Activated T-helper 1 cell treated with Interleukin-2 at 50 U/mL for 16 hours (primary cell): ENCODE results near the gene POLR3C.
"Not testable (repeated sequence)": the region's sequence is repeated elsewhere in the genome, so short reads cannot be mapped to it uniquely, and the experiment has no call there.

ENCODE experiments used
- DNase-seq: peaks from one replicate; pipeline ENCODE4 v3.0.0-alpha.2; 2020; ENCODE audit warnings: low read depth

The POLR3C gene

DNA sequence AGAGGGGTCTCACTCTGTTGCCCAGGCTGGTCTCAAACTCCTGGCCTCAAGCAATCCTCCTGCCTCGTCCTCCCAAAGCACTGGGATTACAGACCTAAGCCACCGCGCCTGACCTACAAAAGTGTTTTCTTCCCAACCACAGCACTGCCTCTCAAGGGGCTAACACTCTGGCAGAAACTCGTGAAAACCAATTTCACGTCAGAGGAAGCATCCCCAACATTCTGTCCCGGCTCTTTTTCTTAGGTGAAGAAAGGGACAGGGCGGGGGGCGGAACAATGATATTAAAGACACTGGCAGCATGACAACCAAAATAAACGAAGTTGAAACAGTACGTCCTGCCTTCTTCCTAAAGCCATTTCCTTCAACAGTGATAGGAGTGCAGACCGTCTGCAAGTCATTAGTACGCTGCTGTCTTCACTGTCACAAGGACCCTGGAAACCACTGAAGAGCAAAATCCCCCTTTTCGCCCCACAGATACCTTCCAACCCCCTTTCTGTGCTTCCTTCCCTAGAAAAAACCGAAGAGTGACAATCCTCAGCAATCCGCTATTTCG, 1.1 kb upstream of the POLR3C start:
- DNase-seq, result not testable (repeated sequence)

DNA sequence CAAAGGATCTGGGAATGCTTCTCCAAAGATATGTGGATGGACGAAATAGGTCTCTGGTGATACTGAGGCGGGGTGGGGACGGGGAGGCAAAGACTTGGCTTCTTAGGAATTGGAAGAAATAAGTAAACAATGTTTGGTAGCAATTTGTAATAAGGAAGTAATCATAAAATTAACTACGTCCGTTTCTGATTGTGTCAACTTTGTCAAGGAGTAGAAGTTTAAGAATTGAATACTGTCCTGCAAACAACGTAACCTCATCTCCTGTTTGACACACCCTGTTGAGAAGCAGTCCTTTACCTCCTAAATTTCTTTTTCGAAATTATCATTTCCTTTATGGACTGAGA, 471 bp downstream of the POLR3C start:
- no peak for DNase-seq

- no peak for DNase-seq
Measured at GRCh38 chr1:145826030-145826429, 2.0 kb downstream of the POLR3C start.

DNA sequence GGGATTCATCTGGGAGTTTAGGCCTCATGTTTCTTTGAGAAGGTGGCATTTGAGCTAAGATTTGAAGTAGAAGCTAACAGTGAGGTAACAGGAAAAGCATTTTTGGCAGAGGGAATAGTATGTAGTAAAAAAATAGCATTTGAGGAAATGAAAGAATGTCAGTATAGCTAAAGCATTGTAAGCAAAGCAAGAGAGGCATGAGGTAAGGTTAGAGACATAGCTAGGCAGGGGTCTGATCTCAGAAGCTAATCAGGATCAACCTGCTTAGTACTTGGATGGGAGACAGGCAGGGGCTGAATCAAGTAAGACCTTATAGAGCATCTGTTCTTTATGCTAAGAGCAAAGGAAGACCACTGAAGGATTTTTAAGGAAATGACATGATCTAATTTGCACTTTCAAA, 4.0 kb downstream of the POLR3C start:
- no peak for DNase-seq

GRCh38 chr1:145828367-145829026, 4.5 kb downstream of the POLR3C start:
- no peak for DNase-seq

- DNase-seq, result not testable (repeated sequence)
Measured at GRCh38 chr1:145830810-145831209, 6.8 kb downstream of the POLR3C start.

DNA sequence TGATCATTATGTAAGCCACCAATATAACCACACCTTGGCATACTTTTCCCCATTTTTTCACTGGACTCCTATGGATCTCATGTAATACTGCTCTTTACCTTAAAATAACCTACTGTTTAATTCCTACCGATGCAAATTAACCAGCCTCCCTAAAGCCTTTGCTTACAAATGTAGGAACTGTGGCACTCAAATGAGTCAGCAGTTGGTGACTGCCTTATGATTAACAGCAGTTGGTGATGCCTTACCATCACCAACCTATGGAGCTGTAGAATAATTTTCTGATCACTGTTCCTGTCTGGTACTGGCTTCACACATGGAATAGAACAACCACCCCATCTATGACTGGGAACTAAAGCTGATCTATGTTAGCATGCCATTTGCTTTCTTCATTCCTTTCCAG, 13.7 kb downstream of the POLR3C start:
- DNase-seq, result no peak

DNA sequence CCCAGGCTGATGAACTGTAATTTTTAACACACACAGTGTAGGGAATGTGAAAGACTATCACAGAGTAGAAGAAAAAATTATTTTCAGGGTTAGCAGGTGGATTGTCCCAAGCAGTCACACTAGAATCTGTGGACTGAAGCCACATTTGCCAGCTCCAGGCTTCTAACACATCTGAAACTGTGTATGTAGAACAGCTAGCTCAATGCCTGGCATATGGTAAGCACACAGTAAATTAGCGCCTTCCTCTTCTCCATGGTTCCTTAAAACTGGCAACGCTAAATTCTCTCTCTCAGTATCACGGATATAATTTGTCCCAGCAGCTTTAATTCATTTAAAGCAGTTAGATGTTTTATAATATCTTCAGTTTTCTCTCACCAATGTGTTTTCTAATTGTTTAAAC, 19.0 kb downstream of the POLR3C start:
- DNase-seq, result no peak

DNA sequence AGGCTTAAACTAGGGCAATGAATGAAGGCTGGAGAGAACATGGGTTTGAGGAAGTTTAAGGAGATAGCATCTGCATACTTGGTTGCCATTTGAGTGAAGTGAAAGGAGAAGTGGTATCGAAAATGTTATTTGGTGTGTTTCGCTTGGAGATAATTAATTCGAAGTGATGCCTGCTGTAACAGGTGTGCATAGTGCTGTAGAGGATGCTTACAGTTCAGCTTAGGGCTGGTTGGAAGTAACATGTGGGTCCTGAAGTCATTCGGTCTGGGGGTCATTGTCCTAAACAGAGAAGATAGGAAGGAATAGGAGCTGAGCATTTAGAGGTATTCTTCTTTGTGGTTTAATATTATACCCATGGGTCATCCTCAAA, 21.1 kb downstream of the POLR3C start:
- no peak for DNase-seq

GRCh38 chr1:145845514-145846161, 21.6 kb downstream of the POLR3C start, which contains the start of gene NUDT17:
NUDT17 (plus strand) TSS chr1:145845630; CDS start chr1:145845641, 11 bp downstream.
- DNase-seq, result peak; percentile 67

DNA sequence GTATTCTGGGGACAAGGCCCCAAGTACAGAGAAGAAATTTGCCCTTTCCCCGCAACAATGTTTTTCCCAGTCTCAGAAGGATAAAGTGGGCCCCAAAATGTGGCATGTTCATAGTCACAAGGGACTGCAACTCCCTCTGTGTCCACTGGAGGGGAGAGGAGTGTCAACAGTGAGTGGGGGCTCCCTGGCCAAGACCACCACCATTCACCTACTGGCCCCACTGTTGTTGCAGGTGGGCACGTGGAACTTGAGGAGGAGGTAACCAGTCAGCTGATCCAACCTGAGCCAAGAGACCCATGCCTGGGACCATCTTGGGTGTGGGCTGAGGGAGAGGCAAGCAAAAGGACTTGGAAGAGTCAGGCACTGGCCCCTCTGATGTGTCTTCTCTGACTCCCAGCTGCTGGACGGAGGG, 22.2 kb downstream of the POLR3C start:
- no peak for DNase-seq

DNA sequence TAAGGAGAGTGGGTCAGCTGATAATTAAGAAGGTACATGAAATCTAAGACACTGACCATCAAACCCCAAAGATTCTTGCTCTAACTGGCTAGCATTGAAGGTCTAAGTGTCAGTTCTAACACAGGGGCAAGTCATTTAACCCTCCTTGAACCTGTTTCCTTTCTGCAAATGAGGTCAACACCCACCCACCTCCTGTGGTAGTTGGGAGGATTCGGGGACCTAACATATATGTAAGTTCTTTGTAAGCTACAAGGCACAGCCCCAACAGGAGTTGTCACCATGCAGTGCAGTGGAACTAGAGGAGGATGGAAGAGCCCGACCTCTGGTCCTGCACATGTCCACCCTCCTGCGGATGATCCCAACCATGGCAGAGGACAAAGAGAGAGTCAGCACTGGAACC, 23.8 kb downstream of the POLR3C start:
- DNase-seq, result no peak

GRCh38 chr1:145849356-145850160, 25.6 kb downstream of the POLR3C start:
- no peak for DNase-seq

DNA sequence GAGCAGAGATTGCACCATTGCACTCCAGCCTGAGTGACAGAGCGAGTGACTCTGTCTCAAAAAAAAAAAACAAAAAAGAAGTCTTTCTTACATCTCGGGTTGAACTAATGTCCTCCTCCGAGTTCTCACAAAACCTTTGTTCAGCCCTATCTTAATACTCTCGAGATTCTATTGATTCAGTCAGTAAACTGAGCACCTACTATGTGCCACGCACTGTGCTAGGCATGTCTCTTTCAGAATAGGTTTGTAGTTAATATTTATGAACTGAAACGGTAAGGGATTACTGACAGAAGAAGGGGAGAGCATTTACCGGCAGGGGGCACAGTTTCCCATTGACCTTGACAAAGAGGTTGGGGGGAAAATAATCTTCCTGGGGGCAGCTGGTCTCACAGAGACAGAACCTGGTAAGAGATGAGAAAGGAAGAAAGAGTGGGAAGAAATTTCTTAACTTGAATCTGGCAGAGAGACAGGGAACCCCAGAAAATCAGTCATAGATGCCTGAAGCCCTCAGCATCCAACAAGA, 31.5 kb downstream of the POLR3C start:
- no peak for DNase-seq

DNA sequence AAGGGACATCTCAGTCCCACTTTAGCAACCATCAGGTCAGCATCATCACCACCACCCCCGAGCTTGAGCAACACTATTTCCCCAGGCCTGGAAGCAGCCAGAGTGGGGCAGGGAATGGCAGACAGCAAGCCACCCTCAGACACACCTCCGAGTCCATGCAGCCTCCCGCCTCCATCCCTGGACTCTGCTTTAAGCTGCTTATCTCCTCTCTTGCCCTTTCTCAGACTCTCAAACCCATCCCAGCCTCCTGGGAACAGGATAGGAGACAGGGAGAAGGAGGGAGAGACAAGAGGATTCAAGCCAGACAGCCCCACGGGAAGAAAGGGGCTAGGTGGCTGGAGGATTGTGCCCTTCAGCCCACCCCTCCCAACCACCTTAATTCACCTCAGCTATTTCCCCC, 33.2 kb downstream of the POLR3C start:
- no peak for DNase-seq

DNA sequence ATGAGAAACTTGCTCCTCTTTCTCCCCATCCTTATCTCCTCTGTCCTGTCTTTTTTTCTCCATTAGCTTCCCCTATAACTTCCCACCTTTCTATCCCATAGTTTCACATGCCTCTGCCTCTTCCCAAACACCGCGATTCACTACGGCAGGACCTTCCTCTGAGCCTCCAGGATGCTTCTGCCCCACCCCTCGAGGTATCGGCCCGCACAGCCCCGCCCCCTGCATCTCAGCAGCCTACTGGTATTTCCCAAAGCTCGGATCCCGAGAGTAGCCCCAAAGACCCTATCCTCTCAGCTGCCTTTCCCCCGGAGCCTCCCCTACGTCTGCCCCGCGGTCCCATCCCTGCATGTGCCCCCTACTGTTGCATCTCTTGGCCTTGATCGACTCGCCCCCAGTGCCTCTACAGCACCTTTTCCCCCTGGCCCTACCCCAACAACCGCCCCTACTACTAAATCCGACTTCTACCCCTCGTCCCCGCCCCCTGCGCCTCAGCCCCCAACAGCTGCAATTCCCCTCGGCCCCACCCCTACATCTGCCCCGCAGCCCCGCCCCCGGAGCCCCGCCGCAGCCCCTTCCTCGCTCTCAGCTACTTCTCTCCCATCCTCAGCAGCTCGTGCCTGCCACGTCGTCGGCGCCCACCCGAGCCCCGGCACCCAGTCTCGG, 34.4 kb downstream of the POLR3C start:
- DNase-seq, result peak; percentile 27

GRCh38 chr1:145858901-145859490, 35.0 kb downstream of the POLR3C start, which contains the start of gene PIAS3:
PIAS3 (minus strand) TSS chr1:145859081; CDS start chr1:145858990, 91 bp downstream.
- peak; percentile 71 for DNase-seq

DNA sequence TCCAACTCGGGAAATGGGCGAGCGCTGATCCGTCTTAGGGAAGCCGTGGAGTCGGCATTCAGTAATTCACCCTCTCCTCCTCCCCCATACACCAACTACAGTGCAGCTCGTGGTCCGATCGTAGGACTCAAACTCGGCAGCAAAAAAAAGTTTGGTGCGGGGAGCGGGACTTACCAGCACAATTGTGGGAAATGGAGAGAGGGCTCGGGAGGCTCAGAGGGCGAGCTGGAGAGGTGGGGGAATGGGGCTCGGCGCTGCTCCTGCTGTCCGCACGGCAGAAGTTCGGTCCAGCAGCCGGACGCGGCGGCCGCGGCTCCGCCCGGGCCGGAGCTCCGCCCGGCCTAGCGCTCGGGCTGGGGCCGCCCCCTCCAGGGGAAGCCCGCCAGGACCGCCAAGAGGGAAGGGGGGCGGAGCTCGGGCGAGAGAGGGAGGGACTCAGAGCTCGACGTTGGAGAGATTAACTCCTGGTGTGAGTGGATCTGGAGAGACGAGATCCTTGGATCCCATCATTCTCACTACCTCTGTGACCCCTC, 35.6 kb downstream of the POLR3C start:
- DNase-seq, result peak; percentile 58

GRCh38 chr1:145863282-145864018, 39.5 kb downstream of the POLR3C start:
- no peak for DNase-seq

DNA sequence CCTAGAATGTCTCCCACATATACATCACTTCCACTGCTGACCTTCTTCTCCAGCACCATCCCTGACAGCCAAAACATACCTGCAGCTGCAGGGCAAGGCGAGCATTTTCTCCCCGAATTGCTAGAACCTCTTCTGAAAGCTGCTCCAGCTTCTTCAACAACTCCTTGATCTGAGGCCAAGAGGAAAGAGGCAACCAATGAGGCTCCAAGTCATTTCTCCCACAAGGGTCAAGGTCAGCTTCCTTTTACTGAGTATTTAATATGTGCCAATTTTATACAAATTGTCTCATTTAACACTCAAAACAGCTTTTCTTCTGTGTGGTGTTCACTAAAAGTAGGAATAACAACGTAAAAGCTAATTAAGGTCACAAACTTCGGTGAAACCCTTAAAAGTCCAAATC, 44.2 kb downstream of the POLR3C start:
- no peak for DNase-seq
